Thoracic aorta (tissue), 2 donors: ENCODE results near the gene L1TD1. TPM values are rescaled to one million over a fixed set of nuclear protein-coding genes. Genes with fewer than 3 reads are reported as not detected.

Experiments used
- ATAC-seq: fragments of 150-250 bp; one replicate; pipeline ENCODE4 v1.8.0; 2017; ENCODE audit warnings: low read depth; ENCODE audit not compliant: insufficient number of reproducible peaks, low FRiP score
- DNase-seq: peaks from one replicate; pipeline ENCODE4 v3.0.0-alpha.2; 2020; ENCODE audit warnings: low spot score
- H3K27ac ChIP-seq, 2 donors: fragments of 200-600 bp; sonication (generic); 1 replicate in 1 of 2; 2 replicates in 1 of 2; pipeline ENCODE4 v1.5.1; 2016; ENCODE audit warnings: mild to moderate bottlenecking in 2 of 2, moderate library complexity in 2 of 2
- H3K27me3 ChIP-seq: fragments of 200-600 bp; sonication (generic); replicated peaks from 2 replicates; pipeline ENCODE4 v1.6.0; 2016; ENCODE audit warnings: mild to moderate bottlenecking; ENCODE audit not compliant: insufficient read depth
- H3K36me3 ChIP-seq: fragments of 200-600 bp; sonication (generic); one replicate; pipeline ENCODE4 v1.5.1; 2016
- H3K4me1 ChIP-seq, 2 donors: fragments of 200-600 bp; sonication (generic); 1 replicate in 1 of 2; 2 replicates in 1 of 2; pipeline versions ENCODE4 v1.5.1 to v1.6.0; 2016; ENCODE audit warnings: low read depth in 2 of 2, mild to moderate bottlenecking in 1 of 2; ENCODE audit not compliant: control insufficient read depth in 1 of 2
- H3K4me3 ChIP-seq: fragments of 200-600 bp; sonication (generic); 2 replicates; pipeline ENCODE4 v1.5.1; 2016; ENCODE audit warnings: mild to moderate bottlenecking
- H3K9me3 ChIP-seq: fragments of 200-600 bp; sonication (generic); 2 replicates; pipeline ENCODE4 v1.5.1; 2016
- CTCF ChIP-seq: fragments of 200-600 bp; sonication (generic); IDR thresholded peaks from one replicate; pipeline ENCODE4 v1.5.1; 2019; ENCODE audit warnings: antibody characterized with exemption
- total RNA-seq, 2 donors: library from RNA; depleted of rRNA; stranded (reverse); fragments of >200 nt; gene quantifications; one replicate each; pipeline versions ENCODE4 v1.1.0 to v1.2.3, GENCODE V29; 2016

L1TD1 gene
- total RNA-seq, 2 donors from 2014 or later = 0.63 TPM; not detected in 1

DNA sequence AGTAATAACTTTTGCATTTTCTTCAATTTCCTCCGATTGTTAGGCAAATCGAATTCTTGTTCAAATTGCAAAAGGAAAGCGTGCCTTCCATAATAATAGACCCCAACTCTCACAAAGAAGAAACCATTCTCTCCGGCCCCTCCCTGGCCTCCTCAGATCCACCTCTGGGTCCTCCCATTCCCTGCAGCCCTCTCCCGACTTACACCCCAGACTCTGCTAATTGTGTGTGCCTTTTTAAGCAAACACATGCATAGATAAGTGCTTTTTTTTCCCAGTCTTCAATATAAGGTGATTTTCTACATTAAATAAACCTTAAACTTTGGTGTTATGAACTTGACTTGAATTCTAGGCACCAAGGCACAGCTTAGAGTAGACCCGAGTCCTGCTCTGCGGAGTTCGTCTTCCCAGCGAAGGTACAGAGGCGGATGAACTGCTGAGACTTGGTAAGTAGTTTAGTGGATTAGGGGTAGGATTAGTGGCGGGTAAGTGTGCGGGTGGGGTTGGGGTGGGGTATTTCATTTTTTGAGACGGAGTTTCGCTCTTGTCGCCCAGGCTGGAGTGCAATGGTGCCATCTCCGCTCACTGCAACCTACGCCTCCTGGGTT is 1.5 kb downstream of the L1TD1 start:
- H3K27me3 ChIP-seq = peaks cover 5% of the 10 kb centered on the region
- no peak overlapping the region for H3K4me3 ChIP-seq
- H3K27ac ChIP-seq = no peak overlapping the region
- no peak for TF ChIP-seq CTCF
- no peaks in the 10 kb centered on the region for H3K9me3 ChIP-seq
- no peaks in the 10 kb centered on the region for H3K36me3 ChIP-seq
- DNase-seq (no peak), ATAC-seq (no peak)
- no peaks in the 10 kb centered on the region for H3K4me1 ChIP-seq

- DNase-seq (no peak), ATAC-seq (no peak)
- Histone ChIP-seq H3K27me3 (peaks cover 5% of the 10 kb centered on the region), H3K4me1 (no peaks in the 10 kb centered on the region), H3K36me3 (no peaks in the 10 kb centered on the region), H3K9me3 (no peaks in the 10 kb centered on the region), H3K4me3 (no peak overlapping the region), H3K27ac (no peak overlapping the region)
- TF ChIP-seq CTCF = no peak
Observed at GRCh38 chr1:62198069-62198780, 3.6 kb downstream of the L1TD1 start.

DNA sequence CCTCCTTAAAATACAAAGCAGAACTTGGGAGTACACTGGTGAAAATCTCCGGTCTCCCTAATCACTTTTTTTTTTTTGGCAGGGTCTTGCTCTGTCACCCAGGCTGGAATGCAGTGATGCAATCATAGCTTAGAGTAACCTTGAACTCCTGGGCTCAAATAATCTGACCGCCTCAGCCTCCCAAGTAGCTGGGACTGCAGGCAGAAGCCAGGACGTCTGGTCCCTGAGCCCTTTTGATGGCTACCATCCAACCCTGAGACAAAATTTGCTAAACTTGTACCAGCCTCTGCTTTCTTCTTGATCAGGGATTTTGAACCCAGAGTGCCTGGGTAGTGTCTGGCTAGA is 4.1 kb downstream of the L1TD1 start:
- Histone ChIP-seq H3K36me3 (no peaks in the 10 kb centered on the region), H3K27me3 (peaks cover 5% of the 10 kb centered on the region), H3K4me1 (no peaks in the 10 kb centered on the region), H3K9me3 (no peaks in the 10 kb centered on the region), H3K27ac (no peak overlapping the region), H3K4me3 (no peak overlapping the region)
- no peak for ATAC-seq
- no peak for TF ChIP-seq CTCF
- no peak for DNase-seq

GRCh38 chr1:62207187-62207586 is 12.5 kb downstream of the L1TD1 start:
- ATAC-seq (no peak), DNase-seq (no peak)
- no peak for TF ChIP-seq CTCF
- Histone ChIP-seq H3K4me1 (no peaks in the 10 kb centered on the region), H3K27ac (no peak overlapping the region), H3K36me3 (no peaks in the 10 kb centered on the region), H3K27me3 (no peaks in the 10 kb centered on the region), H3K4me3 (no peak overlapping the region), H3K9me3 (peaks cover 5% of the 10 kb centered on the region)

DNA sequence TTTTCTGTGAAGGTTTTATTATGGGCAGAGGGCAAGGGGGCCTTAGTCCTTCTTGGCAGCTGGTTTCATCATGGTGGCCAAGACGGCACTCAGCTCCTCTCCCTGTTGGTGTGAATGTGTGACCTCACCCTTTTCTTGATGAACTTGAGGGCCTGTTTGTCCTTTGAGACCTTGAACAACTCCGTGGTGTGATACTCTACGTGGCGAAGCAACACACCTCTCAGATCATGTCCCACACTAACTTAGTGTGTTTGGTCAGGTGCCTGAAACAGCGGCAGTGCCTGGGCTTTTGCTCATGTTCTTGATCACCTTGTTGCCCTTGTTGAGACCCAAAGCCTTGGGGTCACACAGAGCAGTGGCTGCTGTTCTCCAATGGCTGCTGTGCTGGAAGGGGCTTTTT is 13.4 kb downstream of the L1TD1 start:
- no peak overlapping the region for H3K27ac ChIP-seq
- H3K27me3 ChIP-seq = no peaks in the 10 kb centered on the region
- ATAC-seq = no peak
- H3K36me3 ChIP-seq = no peaks in the 10 kb centered on the region
- no peak overlapping the region for H3K4me3 ChIP-seq
- no peak for DNase-seq
- no peaks in the 10 kb centered on the region for H3K4me1 ChIP-seq
- TF ChIP-seq CTCF = no peak
- H3K9me3 ChIP-seq = peaks cover 5% of the 10 kb centered on the region
